ENCODE results near the gene KIF3C. TPM values are rescaled to one million over a fixed set of nuclear protein-coding genes. Genes with fewer than 3 reads are reported as not detected.

The KIF3C gene
- total RNA-seq, 1 experiment from 2014 or later, result 41.4 TPM

- Histone ChIP-seq H3K4ac (ENCODE audit: low read depth, low read length) (no peak overlapping the region), H3K18ac (ENCODE audit: insufficient read length, low read depth, low read length) (no peak overlapping the region), H3K4me1 (ENCODE audit: insufficient read depth, low read length) (no peaks in the 10 kb centered on the region), H2BK15ac (ENCODE audit: low read depth, low read length) (no peak overlapping the region), H3K23ac (ENCODE audit: insufficient read length, low read depth, low read length) (no peak overlapping the region), H3K79me2 (ENCODE audit: insufficient read depth, low read length) (no peaks in the 10 kb centered on the region), H2BK20ac (ENCODE audit: low read depth, low read length, poor library complexity, severe bottlenecking) (no peak overlapping the region), H2AFZ (ENCODE audit: low read length) (no peak overlapping the region), H2BK5ac (ENCODE audit: insufficient read length, low read length) (no peak overlapping the region), H2AK5ac (ENCODE audit: insufficient read length, low read length) (no peak overlapping the region), H3K27ac (ENCODE audit: insufficient read length, low read depth, low read length) (no peak overlapping the region), H3K9ac (ENCODE audit: extremely low read depth, insufficient read length, low read length) (no peak overlapping the region), H4K5ac (ENCODE audit: insufficient read length, low read depth, low read length) (no peak overlapping the region), H3K4me2 (ENCODE audit: insufficient read depth, insufficient read length, low read length) (no peak overlapping the region), H4K91ac (ENCODE audit: insufficient read length, low read depth, low read length) (no peak overlapping the region), H3K56ac (ENCODE audit: insufficient read length, low read depth, low read length) (no peak overlapping the region), H3K27me3 (ENCODE audit: insufficient read depth, low read length) (no peaks in the 10 kb centered on the region), H2BK120ac (ENCODE audit: low read depth, low read length, poor library complexity, severe bottlenecking) (no peak overlapping the region), H4K8ac (replicated peaks; ENCODE audit: insufficient read length, low read depth, low read length) (no peak overlapping the region), H3K23me2 (ENCODE audit: insufficient read length, low read depth, low read length, poor library complexity, severe bottlenecking) (no peaks in the 10 kb centered on the region), H3K79me1 (ENCODE audit: insufficient read depth, low read depth, low read length, poor library complexity, severe bottlenecking) (no peaks in the 10 kb centered on the region), H2BK12ac (ENCODE audit: insufficient read length, low read depth, low read length) (no peak overlapping the region), H3K9me3 (ENCODE audit: control insufficient read depth, low read depth, low read length) (no peaks in the 10 kb centered on the region), H3K14ac (ENCODE audit: insufficient read depth, low read length) (no peak overlapping the region), H3T11ph (ENCODE audit: low read length) (no peak overlapping the region), H4K20me1 (ENCODE audit: control insufficient read depth, insufficient read depth, insufficient read length) (no peaks in the 10 kb centered on the region)
- peak overlapping the region in 2 of 3 experiments; percentile 83; a peak in 4 of 7 replicates for H3K27ac Mint-ChIP-seq
- peaks cover 2 to 23% (median 18%) of the 10 kb centered on the region in 3 experiments; a peak in 5 of 7 replicates for H3K36me3 Mint-ChIP-seq (ENCODE audit: insufficient read depth in 1 of 3, low read depth in 3 of 3)
- H3K9me3 Mint-ChIP-seq, result no peaks in the 10 kb centered on the region
- peak; percentile 65 for DNase-seq
- WGBS (ENCODE audit: extremely low coverage, insufficient read length, low lambda C conversion rate), result no CpG with 5 or more reads among the region's 21 CpGs
- H3K4me1 Mint-ChIP-seq, result peaks cover 5 to 8% of the 10 kb centered on the region in 2 experiments
- no peaks in the 10 kb centered on the region for H3K27me3 Mint-ChIP-seq (ENCODE audit: low read depth)
- TF ChIP-seq CTCF (conservative IDR thresholded peaks at IDR 0.05), result no peak
- H3K4me3 Mint-ChIP-seq, result no peak overlapping the region
Observed at GRCh38 chr2:25954199-25954752, 28.0 kb downstream of the KIF3C start.
